GM18498 (cell line): Measurements from ENCODE around the gene MAP4K3.
"Not testable (repeated sequence)": the region's sequence is repeated elsewhere in the genome, so short reads cannot be mapped to it uniquely, and the experiment has no call there.

Experiments used
- ATAC-seq: cut with Tn5 transposase; IDR thresholded peaks from one replicate; pipeline ENCODE4 v1.9.1; 2021; ENCODE audit warnings: mild to moderate bottlenecking, moderate library complexity; ENCODE audit not compliant: unreplicated experiment

MAP4K3 gene

DNA sequence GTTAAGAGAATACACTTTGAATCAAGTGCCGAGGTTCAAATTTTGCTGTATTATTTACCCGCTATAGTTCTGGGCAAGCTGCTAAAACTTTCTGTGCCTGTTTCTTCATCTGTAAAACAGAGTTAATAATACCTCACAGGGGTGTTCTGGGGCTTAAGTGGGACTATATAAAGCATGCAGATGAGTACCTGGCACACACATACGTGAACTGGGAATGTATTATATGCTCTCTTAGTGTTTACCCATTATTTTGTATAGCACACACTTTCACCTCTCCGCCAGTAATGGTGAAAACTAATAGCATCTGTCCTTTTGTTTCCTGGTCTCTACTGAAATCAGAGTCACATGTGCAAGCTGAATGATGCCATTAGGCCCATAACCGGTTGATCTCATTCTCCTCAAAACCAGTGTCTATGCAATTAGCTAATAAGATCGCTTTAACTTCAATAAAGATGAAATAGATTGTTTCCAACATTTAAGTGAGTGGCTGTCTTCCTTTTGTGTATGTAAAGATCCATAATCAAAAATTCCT, 189.5 kb downstream of the MAP4K3 start:
- no peak for ATAC-seq

DNA sequence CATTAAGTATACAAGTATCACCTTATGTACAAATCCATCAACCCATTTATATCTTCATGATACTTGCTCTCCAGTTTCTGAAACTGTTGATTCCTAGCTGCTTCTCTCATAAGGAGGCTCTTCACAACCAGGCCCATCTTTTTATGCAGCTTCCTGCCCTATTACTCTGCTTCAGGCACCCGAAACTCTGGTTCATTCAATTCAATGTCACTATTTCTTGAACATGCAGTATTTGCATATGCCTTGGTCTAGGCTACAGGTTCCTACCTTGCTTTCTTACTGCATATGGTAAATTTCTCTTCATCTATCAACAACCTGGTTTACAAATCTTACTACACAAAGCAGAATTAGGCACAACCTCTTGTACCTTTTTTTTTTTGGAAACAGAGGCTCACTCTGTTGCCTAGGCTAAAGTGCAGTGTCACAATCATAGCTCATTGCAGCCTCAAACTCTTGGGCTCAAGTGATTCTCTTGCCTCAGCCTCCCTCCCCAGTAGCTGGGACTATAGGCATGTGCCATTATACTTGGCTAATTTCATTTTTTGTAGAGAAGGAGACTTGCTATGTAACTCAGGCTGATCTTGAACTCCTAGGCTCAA, 190.6 kb downstream of the MAP4K3 start:
- no peak for ATAC-seq

DNA sequence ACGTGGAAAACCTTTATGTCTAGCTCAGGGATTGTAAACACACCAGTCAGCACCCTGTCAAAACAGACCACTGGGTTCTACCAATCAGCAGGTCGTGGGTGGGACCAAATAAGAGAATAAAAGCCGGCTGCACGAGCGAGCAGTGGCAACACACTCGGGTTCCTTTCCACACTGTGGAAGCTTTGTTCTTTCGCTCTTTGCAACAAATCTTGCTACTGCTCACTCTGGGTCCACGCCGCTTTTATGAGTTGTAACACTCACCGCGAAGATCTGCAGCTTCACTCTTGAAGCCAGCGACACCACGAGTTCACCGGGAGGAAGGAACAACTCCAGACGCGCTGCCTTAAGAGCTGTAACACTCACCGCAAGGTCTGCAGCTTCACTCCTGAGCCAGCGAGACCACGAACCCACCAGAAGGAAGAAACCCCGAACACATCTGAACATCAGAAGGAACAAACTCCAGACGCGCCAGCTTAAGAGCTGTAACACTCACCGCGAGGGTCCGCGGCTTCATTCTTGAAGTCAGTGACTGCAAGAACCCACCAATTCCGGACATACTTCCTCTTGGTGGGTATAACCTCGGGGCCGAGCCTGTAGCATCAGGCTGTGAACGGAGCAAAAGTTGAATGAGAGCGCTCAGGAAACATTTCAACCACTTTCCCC, 192.0 kb downstream of the MAP4K3 start:
- ATAC-seq = not testable (repeated sequence)

DNA sequence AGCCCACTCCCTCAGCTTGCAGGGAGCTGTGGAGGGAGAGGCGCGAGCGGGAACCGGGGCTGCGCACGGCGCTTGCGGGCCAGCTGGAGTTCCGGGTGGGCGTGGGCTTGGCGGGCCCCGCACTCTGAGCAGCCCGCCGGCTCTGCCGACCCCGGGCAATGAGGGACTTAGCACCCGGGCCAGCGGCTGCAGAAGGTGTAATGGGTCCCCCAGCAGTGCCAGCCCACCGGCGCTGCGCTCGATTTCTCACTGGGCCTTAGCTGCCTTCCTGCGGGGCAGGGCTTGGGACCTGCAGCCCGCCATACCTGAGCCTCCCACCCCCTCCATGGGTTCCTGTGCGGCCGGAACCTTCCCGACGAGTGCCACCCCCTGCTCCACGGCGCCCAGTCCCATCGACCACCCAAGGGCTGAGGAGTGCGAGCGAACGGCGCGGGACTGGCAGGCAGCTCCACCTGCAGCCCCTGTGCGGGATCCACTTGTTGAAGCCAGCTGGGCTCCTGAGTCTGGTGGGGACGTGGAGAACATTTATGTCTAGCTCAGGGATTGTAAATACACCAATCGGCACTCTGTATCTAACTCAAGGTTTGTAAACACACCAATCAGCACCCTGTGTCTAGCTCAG, 192.7 kb downstream of the MAP4K3 start:
- ATAC-seq = not testable (repeated sequence)

DNA sequence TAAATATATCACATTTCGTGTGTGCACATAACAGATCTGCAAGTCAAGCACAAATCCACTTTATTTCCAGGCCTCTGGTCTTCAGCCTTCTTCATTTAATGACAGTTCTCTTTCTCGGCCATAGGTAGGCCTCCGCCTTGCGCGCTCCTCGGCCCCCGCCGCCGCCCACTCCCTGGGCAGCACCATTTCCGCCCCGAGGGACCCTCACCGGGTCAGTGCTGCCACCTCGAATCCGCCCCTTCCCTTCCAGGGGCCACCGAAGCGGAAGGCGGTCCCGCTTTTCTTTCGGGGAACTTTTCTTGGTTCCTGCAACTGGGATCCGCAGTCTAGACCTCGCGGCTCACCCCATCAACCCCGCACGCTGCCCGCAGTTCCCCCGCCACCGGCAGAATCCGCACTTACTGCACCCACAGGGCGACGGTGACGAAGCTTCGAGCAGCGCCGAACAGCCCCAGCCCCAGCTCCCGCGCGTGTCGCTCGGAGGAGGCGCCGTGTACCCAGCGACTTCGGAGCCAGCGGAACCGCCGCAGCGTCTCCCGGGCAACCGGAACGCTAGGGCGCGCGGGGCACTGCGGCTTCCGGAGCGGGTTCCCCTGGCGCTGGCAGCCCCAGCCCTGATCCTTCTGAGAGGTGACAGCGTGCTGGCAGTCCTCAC, 193.5 kb downstream of the MAP4K3 start, which contains the start of gene CDKL4:
CDKL4 (minus strand) TSS at position 502 of the 655 bp plus-strand sequence.
- no peak for ATAC-seq

DNA sequence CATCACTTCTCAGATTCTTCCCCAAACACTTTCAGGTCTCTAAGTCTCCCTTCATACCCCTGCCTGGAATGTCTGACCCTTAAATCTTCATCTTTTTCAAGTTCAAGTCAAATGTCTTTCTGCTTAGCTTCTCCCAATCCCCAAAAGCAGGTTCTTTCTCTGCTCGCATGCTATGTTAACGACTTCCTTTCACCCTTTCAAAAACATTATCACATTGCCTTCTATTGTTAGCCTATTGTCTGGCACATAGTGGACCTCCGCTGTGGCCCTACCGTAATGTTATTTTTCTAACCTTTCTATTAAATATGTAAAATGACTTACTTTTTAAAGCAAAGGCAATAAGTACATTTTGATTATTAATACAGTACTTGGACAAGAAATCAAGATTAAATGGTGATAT, 195.5 kb downstream of the MAP4K3 start:
- ATAC-seq = no peak

DNA sequence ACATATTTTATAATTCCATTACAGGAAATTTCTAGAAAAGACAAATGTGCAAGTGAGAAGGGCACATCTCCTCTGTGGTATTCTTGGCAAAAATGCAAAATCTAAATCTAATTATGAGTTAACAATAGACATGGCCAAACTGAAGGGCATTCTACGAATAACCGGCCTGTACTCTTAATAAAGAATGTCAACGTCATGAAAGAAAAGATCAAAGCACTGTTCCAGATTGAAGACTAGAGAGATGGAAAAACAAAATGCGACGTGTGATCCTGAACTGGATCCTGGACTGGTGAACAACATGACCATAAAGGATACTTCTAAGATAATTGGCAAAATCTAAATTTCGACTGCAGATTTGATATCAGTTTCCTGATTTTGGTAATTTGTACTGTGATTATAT, 196.3 kb downstream of the MAP4K3 start:
- ATAC-seq = no peak

DNA sequence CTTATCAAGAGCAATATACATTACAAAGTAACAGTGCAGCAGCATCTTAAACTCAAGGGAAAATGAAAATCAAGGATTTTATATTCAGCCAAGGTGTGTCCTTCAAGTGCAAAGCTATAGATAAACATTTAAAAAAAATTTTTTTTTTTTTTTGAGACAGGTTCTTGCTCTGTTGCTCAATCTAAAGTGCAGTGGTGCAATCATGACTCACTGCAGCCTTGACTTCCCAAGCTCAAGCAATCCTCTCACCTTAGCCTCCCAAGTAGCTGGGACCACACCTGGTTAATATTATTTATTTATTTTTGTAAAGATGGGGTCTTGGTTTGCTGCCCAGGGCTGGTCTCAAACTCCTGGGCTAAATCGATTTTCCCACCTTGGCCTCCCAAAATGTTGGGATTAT, 202.3 kb downstream of the MAP4K3 start:
- no peak for ATAC-seq

DNA sequence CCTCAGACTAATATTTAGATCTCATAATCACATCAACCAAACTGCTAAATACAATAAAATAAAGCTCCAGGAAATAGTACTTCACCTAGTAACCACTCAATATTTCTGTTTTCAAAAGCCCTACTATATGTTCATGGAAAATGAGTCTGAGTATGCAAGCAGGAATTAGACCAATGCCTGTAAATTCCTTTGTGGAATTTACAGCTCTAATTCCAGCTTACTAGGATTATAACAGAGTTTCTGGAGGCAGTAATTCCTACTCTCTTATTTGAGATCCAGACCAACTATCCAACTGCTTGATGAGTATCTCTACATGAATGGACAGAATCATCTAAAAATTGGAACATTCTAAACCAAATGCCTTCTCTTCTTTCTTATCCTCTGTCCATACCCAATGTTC, 204.9 kb downstream of the MAP4K3 start:
- ATAC-seq = no peak

DNA sequence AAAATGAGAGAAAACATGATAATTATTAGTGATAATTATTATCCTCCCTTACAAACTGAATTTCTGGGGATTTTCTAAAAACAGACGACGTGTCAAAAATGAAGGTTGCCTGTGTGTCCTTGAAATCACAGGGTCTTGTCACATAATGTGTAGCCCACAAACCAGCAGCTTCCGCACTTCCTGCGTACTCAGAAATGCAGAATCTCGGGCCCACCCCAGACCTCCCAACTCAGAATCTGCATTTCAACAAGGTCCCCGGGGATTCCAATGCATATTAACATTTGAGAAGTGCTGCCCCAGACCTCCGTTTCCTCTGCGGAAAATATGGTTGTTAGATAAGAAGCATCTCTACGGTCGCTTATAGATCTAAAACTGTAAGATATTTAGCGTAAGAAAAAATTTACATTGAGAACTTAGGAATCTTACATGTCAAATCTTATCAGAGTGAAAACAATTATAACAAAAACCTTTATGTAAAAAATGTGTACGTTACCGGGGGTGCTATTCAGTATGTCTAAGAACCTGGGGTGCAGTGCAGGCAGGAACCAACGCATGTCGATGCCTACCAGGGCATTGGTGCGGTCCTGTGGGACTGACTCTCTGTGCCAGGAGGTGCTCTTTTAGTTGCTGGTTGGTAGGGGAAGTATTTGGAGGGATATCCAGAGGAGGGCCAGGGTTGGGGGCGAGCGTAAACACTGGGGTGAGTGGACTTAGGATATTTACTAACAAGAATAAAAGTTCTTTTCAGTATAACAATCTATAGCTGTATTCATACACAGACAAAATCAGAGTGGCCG, 208.5 kb downstream of the MAP4K3 start:
- ATAC-seq = peak; percentile 29

DNA sequence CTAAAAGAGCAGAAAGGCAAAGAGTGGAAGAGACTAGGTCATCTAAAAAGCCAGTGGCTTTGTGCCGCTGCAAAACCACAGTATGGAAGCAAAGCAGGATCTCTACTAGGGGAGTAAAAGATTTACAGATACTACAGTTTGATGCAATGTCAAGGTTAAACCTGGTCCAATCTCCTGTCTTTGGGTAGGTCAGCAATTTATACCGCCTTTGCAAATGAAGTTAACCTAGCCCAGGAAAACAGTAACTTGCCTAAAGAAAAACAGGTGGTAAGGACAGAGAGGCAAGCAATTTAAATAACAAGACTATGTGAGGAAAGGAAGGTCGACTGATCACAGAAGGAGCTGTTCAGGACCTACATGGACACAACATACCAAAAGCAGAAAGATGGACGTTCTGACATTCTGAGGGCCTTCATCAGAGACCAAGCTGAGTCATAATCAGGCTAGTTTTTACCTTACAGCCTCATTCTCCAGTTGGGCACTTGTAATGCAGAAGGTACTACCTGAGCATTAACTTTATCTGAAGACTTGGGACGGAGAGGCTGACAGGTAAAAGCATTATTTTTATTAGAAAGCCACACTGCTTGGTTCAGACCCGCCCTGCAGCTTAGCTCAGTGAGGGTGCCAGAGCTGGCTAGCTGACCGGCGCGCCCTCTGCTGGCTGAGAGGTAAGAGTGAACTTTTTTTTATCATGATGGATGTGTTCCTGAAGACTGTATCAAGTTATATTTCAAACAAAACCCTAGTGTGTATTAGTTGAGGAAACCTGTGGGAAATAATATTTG, 209.3 kb downstream of the MAP4K3 start:
- peak; percentile 80 for ATAC-seq

DNA sequence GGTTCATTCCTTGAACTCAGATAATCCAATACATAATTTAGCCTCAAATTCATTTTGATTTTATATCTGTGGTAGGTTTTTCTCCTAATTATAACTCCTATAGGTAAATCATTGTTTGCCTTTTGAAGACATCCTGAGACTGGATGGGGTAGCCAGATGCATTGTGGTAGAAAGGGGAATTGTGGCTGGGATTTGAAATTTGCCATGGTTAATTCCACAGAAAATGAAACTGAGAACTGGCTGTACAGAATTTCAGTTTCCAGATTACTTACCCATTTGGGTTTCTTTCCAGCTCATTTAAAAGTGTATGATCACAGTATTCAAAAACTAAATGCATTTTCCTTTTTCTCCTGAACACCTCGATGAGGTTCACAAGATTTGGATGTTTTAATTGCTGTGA, 211.5 kb downstream of the MAP4K3 start:
- no peak for ATAC-seq

DNA sequence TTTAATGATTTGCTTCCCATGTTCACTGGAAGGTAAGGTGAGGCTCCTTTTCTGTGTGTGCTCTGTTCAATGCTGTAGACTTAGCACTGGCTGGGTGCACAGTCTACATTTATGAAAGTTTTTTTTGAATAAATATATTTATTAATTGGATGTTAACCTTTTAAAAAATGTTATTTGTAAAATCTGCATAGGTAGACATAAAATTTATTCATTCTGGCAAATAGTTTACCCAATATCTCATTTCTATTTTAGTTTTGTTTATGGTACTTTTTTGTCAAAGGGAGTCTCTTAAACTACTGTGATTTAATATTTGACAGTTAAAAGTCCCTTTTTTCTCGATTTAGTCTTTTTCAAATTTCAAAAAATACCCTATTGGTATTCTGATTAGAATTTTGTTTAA, 213.2 kb downstream of the MAP4K3 start:
- ATAC-seq = no peak

DNA sequence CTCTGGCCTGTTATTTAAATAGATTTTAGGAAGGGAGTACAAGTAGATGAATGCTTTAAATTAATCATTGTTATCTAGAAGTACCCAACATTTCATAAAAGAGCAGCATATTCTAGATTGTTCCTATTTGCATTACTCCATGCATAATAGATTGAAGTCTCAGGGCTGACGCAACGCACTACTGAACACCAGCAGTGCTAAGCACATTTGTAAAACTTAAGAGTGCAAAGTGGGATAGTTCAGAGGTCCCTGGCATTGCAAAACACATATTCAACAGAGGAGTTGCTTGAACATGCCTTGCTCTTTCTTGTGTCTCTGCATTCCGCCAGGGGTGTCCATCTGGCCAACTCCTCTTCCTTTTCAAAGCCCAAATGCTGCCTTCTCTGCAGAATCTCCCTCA, 215.6 kb downstream of the MAP4K3 start:
- no peak for ATAC-seq

DNA sequence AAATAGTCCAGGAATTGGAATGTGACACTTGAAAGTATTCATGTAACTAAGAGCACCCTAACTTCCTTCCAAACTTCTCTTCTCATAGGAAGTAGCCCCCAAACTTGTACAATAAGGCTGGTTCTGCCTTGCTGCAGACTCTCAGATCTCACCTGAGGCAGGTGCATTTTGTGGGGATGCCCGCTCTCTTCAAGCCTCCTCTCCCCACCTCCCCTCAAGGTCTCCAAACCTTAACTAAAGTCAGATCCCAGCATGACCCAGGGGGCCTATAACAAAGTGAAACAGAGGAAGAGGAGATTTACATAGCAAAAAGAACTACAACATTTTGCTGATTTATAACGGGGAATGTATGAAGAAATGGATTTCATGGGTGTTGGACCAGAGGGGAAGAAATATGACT, 216.9 kb downstream of the MAP4K3 start:
- no peak for ATAC-seq

DNA sequence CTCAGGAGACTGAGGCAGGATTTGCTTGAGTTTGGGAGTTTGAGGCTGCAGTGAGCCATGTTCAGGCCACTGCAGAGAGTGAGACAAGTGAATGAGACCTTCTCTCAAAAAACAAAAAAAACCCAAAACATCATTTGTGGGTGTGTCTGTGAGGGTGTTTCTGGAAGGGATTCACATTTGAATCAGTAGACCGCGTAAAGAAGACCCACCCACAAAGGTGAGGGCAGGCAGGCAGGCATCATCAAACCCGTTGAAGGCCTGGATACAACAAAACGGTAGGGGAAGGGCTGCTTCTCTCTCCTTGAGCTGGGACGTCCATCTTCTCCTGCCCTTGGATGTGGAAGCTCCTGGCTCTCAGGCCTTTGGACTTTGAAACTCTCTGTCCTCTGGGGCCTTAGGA, 218.7 kb downstream of the MAP4K3 start:
- ATAC-seq = no peak

DNA sequence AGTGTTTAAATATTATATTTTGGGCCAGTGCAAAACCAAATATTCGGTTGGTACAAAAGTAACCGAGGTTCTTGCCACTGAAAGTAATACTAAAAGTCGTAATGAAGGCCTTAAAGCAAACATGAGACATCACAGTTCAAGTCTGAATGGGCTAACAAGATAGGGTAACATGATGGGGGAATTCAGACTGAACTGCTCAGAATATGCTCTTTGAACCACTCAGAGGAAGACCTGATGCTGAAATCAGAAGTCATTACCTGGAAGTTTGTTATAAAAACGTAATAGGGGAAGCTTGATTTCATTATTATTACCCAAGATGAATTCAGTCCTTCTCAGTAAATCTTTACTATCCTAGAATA, 219.9 kb downstream of the MAP4K3 start:
- ATAC-seq = peak; percentile 58

DNA sequence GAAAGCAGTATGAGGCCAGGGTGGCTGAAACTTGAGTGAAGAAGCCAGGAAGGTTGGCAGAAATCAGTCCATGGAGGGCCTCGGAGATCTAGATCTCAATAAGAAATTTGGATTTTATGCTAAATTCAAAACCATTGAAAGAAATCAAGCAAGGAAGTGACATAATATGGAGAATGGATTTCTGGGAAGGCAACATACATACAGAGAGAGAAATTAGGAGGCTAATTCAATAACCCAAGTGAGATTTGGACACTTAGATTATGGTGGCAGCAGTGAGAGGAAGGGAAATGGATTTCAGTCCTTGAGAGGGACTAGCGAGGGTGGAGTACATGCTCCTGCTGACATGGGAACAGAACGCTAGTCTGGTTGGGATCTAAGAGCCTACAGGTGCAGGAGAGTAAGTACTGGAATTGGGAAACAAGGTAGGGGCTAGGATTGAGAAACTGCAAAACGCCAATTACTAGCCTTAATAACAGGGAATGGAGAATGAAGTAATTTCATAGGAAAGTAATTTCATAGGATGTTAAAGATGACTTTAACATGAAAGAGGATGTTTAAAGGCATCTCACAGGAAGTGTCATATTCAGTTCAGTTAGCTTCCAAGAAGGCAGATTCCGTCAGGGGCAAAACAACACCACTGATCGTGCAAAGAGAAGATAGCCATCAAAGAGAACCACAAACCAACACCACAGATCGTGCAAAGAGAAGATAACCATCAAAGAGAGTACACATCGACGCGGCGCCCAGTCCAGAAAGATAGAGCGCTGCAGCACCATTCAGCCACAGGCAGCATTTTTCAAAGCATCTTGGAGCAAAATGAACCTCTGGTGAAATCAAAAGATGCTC, 220.5 kb downstream of the MAP4K3 start:
- peak; percentile 76 for ATAC-seq

DNA sequence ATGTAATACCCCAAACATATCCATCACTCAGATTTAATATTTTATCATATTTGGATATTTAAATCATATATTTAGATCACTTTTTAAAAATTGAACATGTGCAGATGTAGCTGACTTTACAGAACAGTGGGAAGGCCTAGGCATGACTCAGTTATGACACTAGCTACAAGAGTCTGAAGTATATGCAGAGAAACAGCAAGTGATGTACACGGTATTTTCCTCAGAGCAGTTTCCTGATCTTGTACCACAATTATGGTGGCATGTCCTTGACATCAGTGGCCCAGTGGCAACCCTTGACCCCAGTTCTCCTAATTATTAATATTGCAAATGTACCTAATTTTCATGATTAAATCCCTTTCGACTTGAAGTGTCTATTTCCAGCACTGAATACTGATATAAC, 221.5 kb downstream of the MAP4K3 start:
- no peak for ATAC-seq
